MM.1S (cell line): ENCODE results near the gene MT3.

ENCODE experiments used
- EZH2 ChIP-seq: fragments of 300-600 bp; sonication (generic); optimal IDR thresholded peaks from 2 replicates; pipeline ENCODE3; 2017; ENCODE audit warnings: low read depth, mild to moderate bottlenecking, antibody characterized with exemption, low read length, mixed read lengths
- EZH2phosphoT487 ChIP-seq: fragments of 300-600 bp; sonication (generic); IDR thresholded peaks from 2 replicates; pipeline ENCODE4 v1.6.1; 2018; ENCODE audit warnings: antibody characterized with exemption, low read length
- TF ChIP-seq, protein P1 (sequence below): fragments of 300-600 bp; sonication (generic); IDR thresholded peaks from 2 replicates; pipeline ENCODE4 v1.5.1; 2016; ENCODE audit warnings: antibody characterized with exemption, low read length, mixed read lengths

DNA sequence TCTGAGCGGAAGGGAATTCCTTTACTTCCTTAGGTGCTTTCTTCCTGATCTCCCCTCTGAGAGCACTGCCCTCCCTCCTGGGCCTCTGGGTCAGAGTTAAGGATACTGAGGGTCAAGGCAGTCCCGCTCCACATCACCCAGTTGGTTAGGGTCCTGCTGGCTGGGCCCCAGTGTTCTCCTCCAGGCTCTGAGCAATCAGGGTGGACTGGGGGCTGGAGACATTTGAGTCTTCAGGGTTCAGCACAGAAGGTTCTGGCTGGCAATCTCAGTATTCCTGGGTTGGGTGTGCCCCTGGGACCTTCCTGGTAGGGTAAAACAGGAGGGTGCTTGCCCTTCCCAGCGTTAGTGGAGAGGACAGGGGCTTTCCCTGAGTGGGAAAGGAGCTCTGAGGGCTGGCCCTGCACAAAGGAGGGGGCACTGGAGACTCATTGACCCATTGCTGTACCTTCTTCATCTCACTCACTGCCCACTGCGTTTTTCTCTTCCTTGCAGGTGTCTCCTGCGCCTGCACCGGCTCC lies 43.6 kb downstream of the MT3 start:
- TF ChIP-seq EZH2 (no peak), EZH2phosphoT487 (no peak)
- TF ChIP-seq, protein P1, sequence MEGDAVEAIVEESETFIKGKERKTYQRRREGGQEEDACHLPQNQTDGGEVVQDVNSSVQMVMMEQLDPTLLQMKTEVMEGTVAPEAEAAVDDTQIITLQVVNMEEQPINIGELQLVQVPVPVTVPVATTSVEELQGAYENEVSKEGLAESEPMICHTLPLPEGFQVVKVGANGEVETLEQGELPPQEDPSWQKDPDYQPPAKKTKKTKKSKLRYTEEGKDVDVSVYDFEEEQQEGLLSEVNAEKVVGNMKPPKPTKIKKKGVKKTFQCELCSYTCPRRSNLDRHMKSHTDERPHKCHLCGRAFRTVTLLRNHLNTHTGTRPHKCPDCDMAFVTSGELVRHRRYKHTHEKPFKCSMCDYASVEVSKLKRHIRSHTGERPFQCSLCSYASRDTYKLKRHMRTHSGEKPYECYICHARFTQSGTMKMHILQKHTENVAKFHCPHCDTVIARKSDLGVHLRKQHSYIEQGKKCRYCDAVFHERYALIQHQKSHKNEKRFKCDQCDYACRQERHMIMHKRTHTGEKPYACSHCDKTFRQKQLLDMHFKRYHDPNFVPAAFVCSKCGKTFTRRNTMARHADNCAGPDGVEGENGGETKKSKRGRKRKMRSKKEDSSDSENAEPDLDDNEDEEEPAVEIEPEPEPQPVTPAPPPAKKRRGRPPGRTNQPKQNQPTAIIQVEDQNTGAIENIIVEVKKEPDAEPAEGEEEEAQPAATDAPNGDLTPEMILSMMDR = no peak
